Spleen (tissue), 7 donors: ENCODE measurements around the gene ARL4D.

Source experiments
- POLR2AphosphoS5 ChIP-seq, 3 donors: sonication (generic); formaldehyde crosslinking; IDR thresholded peaks; one replicate each; pipeline ENCODE4 v1.5.1; 2017; ENCODE audit warnings: antibody characterized with exemption in 3 of 3
- TF ChIP-seq, protein P1 (sequence below), 11 experiments: fragments of 200-600 bp in 7 of 11; fragments of 450-650 bp in 4 of 11; sonication (generic) in 4 of 11; IDR thresholded peaks in 8 of 11; conservative IDR thresholded peaks in 3 of 11; 1 replicate in 7 of 11; 2 replicates in 4 of 11; pipeline versions ENCODE4 v1.4.0 to v1.8.0; 2016 to 2021; ENCODE audit warnings: antibody characterized with exemption in 11 of 11, inconsistent platforms in 4 of 11, mild to moderate bottlenecking in 1 of 11
- donor health status: DM: no; HTN: no; CAD: no; lungs with moderate emphysema.
- donor health status: DM: no; HTN: no; CAD: no.
- donor health status: DM: no; HTN: no; CAD: no.

DNA sequence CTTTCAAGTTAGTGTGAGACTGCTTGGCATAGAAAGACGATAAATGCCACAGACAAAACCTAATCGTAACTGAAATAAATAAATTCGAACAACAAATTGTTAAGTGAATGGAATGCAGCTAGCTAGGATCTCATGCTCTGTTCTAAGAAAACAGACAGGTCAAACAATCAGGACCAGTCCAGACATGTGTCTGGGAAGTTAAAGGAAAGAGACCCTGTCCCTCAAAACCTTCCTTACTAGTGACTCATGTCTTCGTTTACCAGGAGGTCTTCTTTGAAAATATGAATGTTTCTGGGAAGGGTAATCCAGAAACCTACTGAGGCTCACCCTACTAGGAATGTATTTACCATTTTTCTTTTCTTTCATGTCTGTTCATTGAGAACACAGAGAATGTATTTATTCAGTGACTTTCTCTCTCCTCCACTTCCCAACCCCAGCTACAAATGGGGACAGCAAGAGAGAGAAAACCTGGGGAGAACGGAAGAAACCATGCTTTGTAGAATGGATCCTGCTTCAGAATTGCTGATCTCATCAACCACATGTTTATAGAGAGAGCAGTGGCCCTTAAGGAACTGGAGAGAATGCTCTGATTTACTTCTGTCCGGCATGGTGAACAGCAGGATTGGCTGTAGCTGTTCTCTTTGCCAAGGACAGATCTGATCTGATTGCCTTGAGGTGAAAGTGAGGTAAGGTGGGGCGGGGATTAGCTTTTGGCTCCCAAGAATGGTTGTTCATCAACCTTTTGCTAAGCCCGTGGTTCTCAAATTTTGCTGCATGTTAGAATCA lies 45.6 kb downstream of the ARL4D start:
- TF ChIP-seq, protein P1, sequence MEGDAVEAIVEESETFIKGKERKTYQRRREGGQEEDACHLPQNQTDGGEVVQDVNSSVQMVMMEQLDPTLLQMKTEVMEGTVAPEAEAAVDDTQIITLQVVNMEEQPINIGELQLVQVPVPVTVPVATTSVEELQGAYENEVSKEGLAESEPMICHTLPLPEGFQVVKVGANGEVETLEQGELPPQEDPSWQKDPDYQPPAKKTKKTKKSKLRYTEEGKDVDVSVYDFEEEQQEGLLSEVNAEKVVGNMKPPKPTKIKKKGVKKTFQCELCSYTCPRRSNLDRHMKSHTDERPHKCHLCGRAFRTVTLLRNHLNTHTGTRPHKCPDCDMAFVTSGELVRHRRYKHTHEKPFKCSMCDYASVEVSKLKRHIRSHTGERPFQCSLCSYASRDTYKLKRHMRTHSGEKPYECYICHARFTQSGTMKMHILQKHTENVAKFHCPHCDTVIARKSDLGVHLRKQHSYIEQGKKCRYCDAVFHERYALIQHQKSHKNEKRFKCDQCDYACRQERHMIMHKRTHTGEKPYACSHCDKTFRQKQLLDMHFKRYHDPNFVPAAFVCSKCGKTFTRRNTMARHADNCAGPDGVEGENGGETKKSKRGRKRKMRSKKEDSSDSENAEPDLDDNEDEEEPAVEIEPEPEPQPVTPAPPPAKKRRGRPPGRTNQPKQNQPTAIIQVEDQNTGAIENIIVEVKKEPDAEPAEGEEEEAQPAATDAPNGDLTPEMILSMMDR (IDR thresholded peaks at IDR 0.05 in 8 of 11, conservative IDR thresholded peaks at IDR 0.05 in 3 of 11) = no peak
- no peak for TF ChIP-seq POLR2AphosphoS5 (IDR thresholded peaks at IDR 0.05)
